GM12878 (cell line): ENCODE data around the gene HPGD. TPM values are rescaled to one million over a fixed set of nuclear protein-coding genes. Genes with fewer than 3 reads are reported as not detected.

Source experiments
- ATAC-seq: fragments of 200-7000 bp; cut with Tn5 transposase; 3 replicates; pipeline ENCODE4 v1.9.1; 2020; ENCODE audit warnings: mild to moderate bottlenecking, moderate library complexity
- BruUV-seq: library from RNA; stranded (reverse); fragments of 400-500 nt; replicated peaks from 2 replicates; lab custom pipeline; 2021; lab: Mats Ljungman, UMichigan
- CTCF ChIA-PET: fragments of 300-600 bp; sonication (Branson Sonifier 250); formaldehyde crosslinking; extraction: SDS; loops from one replicate; lab custom pipeline; 2021; ENCODE audit warnings: inconsistent platforms; lab: Yijun Ruan, JAX
- POLR2A ChIA-PET: fragments of 350-600 bp; formaldehyde crosslinking; extraction: SDS; loops from one replicate; lab custom pipeline; 2021; ENCODE audit warnings: inconsistent platforms; lab: Charles Lee
- RAD21 ChIA-PET: fragments of 300-600 bp; sonication (Branson Sonifier 250); formaldehyde crosslinking; loops from one replicate; lab custom pipeline; 2023; ENCODE audit warnings: antibody characterized with exemption; ENCODE audit not compliant: unreplicated experiment; lab: Charles Lee
- SMC1A ChIA-PET: fragments of 300-600 bp; sonication (Branson Sonifier 250); formaldehyde crosslinking; loops from one replicate; lab custom pipeline; 2023; ENCODE audit not compliant: unreplicated experiment, uncharacterized antibody; lab: Charles Lee
- DNase-seq: peaks from one replicate; pipeline ENCODE4 v3.0.0-alpha.2; 2011; ENCODE audit warnings: low read depth, low spot score
- FAIRE-seq: peaks from 3 replicates; lab custom pipeline; 2011; peaks lifted over from hg19 to GRCh38; lab: Jason Lieb, UNC
- H2AFZ ChIP-seq: 2 replicates; pipeline ENCODE4 v1.6.0; 2011; ENCODE audit warnings: low read depth, low read length, control low read depth; ENCODE audit not compliant: control insufficient read depth
- H3K27ac ChIP-seq: 2 replicates; pipeline ENCODE4 v1.5.1; 2011; ENCODE audit warnings: control low read depth; ENCODE audit not compliant: control insufficient read depth, insufficient read depth
- H3K27me3 ChIP-seq, 2 experiments: replicated peaks in 1 of 2; 2 replicates each; pipeline versions ENCODE4 v1.6.0 to v1.6.1; 2011; ENCODE audit warnings: low read length in 1 of 2; ENCODE audit not compliant: control insufficient read depth in 2 of 2, insufficient read depth in 2 of 2
- H3K36me3 ChIP-seq, 2 experiments: 2 replicates each; pipeline ENCODE4 v1.5.1; 2011; ENCODE audit warnings: low read length in 1 of 2; ENCODE audit not compliant: control insufficient read depth in 2 of 2, insufficient read depth in 2 of 2
- H3K4me1 ChIP-seq: 2 replicates; pipeline ENCODE4 v1.6.1; 2011; ENCODE audit warnings: mild to moderate bottlenecking, low read length, moderate library complexity, mixed read lengths; ENCODE audit not compliant: control insufficient read depth, insufficient read depth
- H3K4me2 ChIP-seq: 2 replicates; pipeline ENCODE4 v1.6.0; 2011; ENCODE audit warnings: control low read depth; ENCODE audit not compliant: control insufficient read depth, insufficient read depth
- H3K4me3 ChIP-seq: fragments of 200-600 bp; sonication (generic); 2 replicates; pipeline ENCODE4 v1.5.1; 2016
- H3K79me2 ChIP-seq: 2 replicates; pipeline ENCODE4 v1.6.0; 2011; ENCODE audit warnings: low read length; ENCODE audit not compliant: control insufficient read depth, insufficient read depth
- H3K9ac ChIP-seq: 2 replicates; pipeline ENCODE4 v1.8.0; 2011; ENCODE audit warnings: low read length, control low read depth, mixed read lengths; ENCODE audit not compliant: control insufficient read depth, insufficient read depth
- H3K9me3 ChIP-seq: replicated peaks from 3 replicates; pipeline ENCODE4 v1.5.1; 2011; ENCODE audit warnings: mild to moderate bottlenecking, low read length; ENCODE audit not compliant: control insufficient read depth, insufficient read depth
- H4K20me1 ChIP-seq: 2 replicates; pipeline ENCODE4 v1.6.0; 2011; ENCODE audit not compliant: control insufficient read depth, insufficient read depth
- EGR1 ChIP-seq, 2 experiments: IDR thresholded peaks; 1 replicate in 1 of 2; 2 replicates in 1 of 2; pipeline ENCODE4 v1.6.1; 2011 to 2012; ENCODE audit warnings: low read depth in 2 of 2, low read length in 2 of 2, borderline replicate concordance in 1 of 2, mild to moderate bottlenecking in 1 of 2, moderate library complexity in 1 of 2
- HDAC2 ChIP-seq: fragments of 200-600 bp; sonication (generic); IDR thresholded peaks from 2 replicates; pipeline ENCODE4 v1.6.1; 2017
- IKZF1 ChIP-seq: fragments of 450-650 bp; conservative IDR thresholded peaks from 2 replicates; pipeline ENCODE4 v1.6.1; 2017; ENCODE audit warnings: antibody characterized with exemption, mild to moderate bottlenecking
- KAT2A ChIP-seq: conservative IDR thresholded peaks from 2 replicates; pipeline ENCODE4 v1.6.1; 2011; ENCODE audit warnings: low read depth, low read length; ENCODE audit not compliant: control insufficient read depth
- KLF5 ChIP-seq: fragments of 450-650 bp; IDR thresholded peaks from 2 replicates; pipeline ENCODE4 v1.6.1; 2014; ENCODE audit warnings: mild to moderate bottlenecking; ENCODE audit not compliant: partially characterized antibody
- MEF2B ChIP-seq: fragments of 450-650 bp; IDR thresholded peaks from 2 replicates; pipeline ENCODE4 v1.6.1; 2018; ENCODE audit warnings: mild to moderate bottlenecking, moderate library complexity; ENCODE audit not compliant: partially characterized antibody, poor library complexity, severe bottlenecking
- NR2C2 ChIP-seq: IDR thresholded peaks from 2 replicates; pipeline ENCODE4 v1.6.1; 2011; ENCODE audit warnings: borderline replicate concordance, low read depth; ENCODE audit not compliant: control insufficient read depth, insufficient read length
- RAD51 ChIP-seq: fragments of 450-650 bp; IDR thresholded peaks from 2 replicates; pipeline ENCODE4 v1.6.1; 2016; ENCODE audit warnings: moderate library complexity, mild to moderate bottlenecking, inconsistent platforms
- RBBP5 ChIP-seq: fragments of 200-600 bp; sonication (generic); conservative IDR thresholded peaks from 2 replicates; pipeline ENCODE4 v1.6.1; 2016
- ZNF274 ChIP-seq: IDR thresholded peaks from one replicate; pipeline ENCODE4 v1.8.0; 2011; ENCODE audit not compliant: insufficient read length, insufficient read depth
- WGBS: methylation state at CpG from one replicate; pipeline ENCODE4 v1.1.6; 2016; ENCODE audit warnings: low lambda C conversion rate; ENCODE audit not compliant: insufficient replicate concordance, insufficient coverage; ENCODE audit errors: missing lambda C conversion rate; 5-methylcytosine and 5-hydroxymethylcytosine counted together
- in situ Hi-C: fragments of 300-500 bp; cut with MboI; formaldehyde crosslinking; loops from 9 replicates; pipeline ENCODE4 v1.14.3; 2018; ENCODE audit warnings: mixed read lengths
- intact Hi-C: fragments of 100-400 bp; cut with micrococcal nuclease; formaldehyde crosslinking; loops from one replicate; pipeline ENCODE4 v1.14.2; 2022; ENCODE audit not compliant: unreplicated experiment
- polyA plus RNA-seq, 11 experiments: library from polyadenylated mRNA; depleted of rRNA in 4 of 11; unstranded in 6 of 11; stranded (reverse) in 5 of 11; fragments of >200 nt; fragmentation: Nextera tagmentation in 4 of 11; fragmentation: Illumina TruSeq in 1 of 11; extraction: Ambion mirVana in 4 of 11; extraction: Trizol in 1 of 11; gene quantifications; 1 replicate in 1 of 11; 2 replicates in 10 of 11; pipeline versions ENCODE4 v1.2.1 to v1.2.3, GENCODE V29; 2011 to 2016; ENCODE audit warnings: inconsistent platforms in 2 of 11, missing spikeins in 2 of 11, low read depth in 1 of 11
- total RNA-seq, 4 experiments: library from RNA; depleted of rRNA in 3 of 4; stranded (reverse); fragments of >200 nt in 3 of 4; fragmentation: Illumina TruSeq in 1 of 4; extraction: Trizol in 1 of 4; gene quantifications; 2 replicates each; pipeline versions ENCODE4 v1.2.1 to v1.2.3, GENCODE V29; 2013 to 2021
- TF ChIP-seq, protein P1 (sequence below): fragments of 150-350 bp; IDR thresholded peaks from 2 replicates; pipeline ENCODE4 v1.6.1; 2014; ENCODE audit warnings: mild to moderate bottlenecking, low read depth, low read length

Gene HPGD
- total and polyA plus RNA-seq, 10 of the 15 experiments (the other 5 are each of a cell fraction or from before 2014, with no cell fraction given), result 0.07 to 0.41 (median 0.24) TPM; not detected in 7

DNA sequence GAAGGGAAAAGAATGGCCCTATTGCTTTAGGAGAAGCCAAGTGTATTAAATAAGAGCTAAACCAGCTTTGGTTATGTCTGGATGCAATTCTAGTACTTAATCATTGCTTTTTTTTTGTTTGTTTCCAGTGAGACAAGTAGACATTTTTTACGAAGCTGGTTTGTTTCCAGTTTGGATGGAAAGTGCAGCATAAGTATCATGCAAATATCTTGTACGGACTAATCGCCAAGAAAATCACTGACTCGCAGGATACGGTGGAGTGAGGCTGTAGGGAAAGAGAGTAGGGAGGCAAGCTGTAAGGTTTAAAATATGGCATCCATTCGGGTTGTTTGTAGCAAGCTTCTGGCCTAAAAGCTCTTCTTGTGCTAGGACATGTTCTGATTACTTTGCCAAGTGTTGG, 64.8 kb downstream of the HPGD start:
- ChIA-PET RAD21 (no interaction called here), CTCF (no interaction called here), SMC1A (interaction anchor here (1.5 kb wide), 1 partner anchor 17 kb away, joined by 3 read pairs; no protein-coding TSS in a partner anchor), POLR2A (no interaction called here)
- H3K9me3 ChIP-seq, result no peaks in the 10 kb centered on the region
- no peaks in the 10 kb centered on the region for H3K36me3 ChIP-seq
- H2AFZ ChIP-seq, result no peak overlapping the region
- H3K27me3 ChIP-seq, result no peaks in the 10 kb centered on the region
- H3K79me2 ChIP-seq, result no peaks in the 10 kb centered on the region
- intact Hi-C loops, result no loop called here
- 45% methylated on average over 6 of the region's 6 CpGs for WGBS
- in situ Hi-C loops, result no loop called here
- no peak overlapping the region for H3K4me3 ChIP-seq
- H3K9ac ChIP-seq, result no peak overlapping the region
- FAIRE-seq, result no peak
- no peaks in the 10 kb centered on the region for H4K20me1 ChIP-seq
- TF ChIP-seq RAD51 (no peak), HDAC2 (no peak), IKZF1 (no peak), KLF5 (no peak), ZNF274 (no peak), MEF2B (no peak), EGR1 (IDR thresholded peaks at IDR 0.05; ENCODE audit: borderline replicate concordance in 1 of 2, low read depth in 2 of 2, low read length in 2 of 2) (no peak), KAT2A (no peak), NR2C2 (no peak), RBBP5 (no peak)
- TF ChIP-seq, protein P1, sequence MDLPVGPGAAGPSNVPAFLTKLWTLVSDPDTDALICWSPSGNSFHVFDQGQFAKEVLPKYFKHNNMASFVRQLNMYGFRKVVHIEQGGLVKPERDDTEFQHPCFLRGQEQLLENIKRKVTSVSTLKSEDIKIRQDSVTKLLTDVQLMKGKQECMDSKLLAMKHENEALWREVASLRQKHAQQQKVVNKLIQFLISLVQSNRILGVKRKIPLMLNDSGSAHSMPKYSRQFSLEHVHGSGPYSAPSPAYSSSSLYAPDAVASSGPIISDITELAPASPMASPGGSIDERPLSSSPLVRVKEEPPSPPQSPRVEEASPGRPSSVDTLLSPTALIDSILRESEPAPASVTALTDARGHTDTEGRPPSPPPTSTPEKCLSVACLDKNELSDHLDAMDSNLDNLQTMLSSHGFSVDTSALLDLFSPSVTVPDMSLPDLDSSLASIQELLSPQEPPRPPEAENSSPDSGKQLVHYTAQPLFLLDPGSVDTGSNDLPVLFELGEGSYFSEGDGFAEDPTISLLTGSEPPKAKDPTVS, result no peak
- no peak for ATAC-seq
- no peak overlapping the region for H3K27ac ChIP-seq
- no peak overlapping the region for H3K4me2 ChIP-seq
- no TSS peak for BruUV-seq
- no peak for DNase-seq
- no peaks in the 10 kb centered on the region for H3K4me1 ChIP-seq
